Neural cell (in vitro differentiated cells): Measurements from ENCODE around the gene ELN. TPM values are rescaled to one million over a fixed set of nuclear protein-coding genes. Genes with fewer than 3 reads are reported as not detected.
A peak's percentile ranks its signal among the peaks of the same experiment; 100 is the strongest.

Source experiments
- H2AFZ ChIP-seq: fragments of 200-600, 300-800 bp; sonication (generic), shearing (Covaris generic); 2 replicates; pipeline ENCODE4 v1.6.0; 2014; ENCODE audit warnings: low read depth, mild to moderate bottlenecking, antibody characterized with exemption, low read length, moderate library complexity
- H3F3A ChIP-seq: fragments of 200-600 bp; shearing (Covaris generic); 2 replicates; pipeline ENCODE4 v1.6.1; 2016; ENCODE audit warnings: mild to moderate bottlenecking, moderate library complexity, mixed read lengths, antibody characterized with exemption, low read length; ENCODE audit not compliant: insufficient read depth, poor library complexity, severe bottlenecking
- H3K27ac ChIP-seq: fragments of 200-600, 300-800 bp; sonication (generic), shearing (Covaris generic); 2 replicates; pipeline ENCODE4 v1.5.1; 2014; ENCODE audit warnings: mild to moderate bottlenecking, low read length, moderate library complexity
- H3K27me3 ChIP-seq: fragments of 300-800, 200-600 bp; sonication (generic), shearing (Covaris generic); 2 replicates; pipeline ENCODE4 v1.6.0; 2014; ENCODE audit warnings: mild to moderate bottlenecking, low read depth, low read length, moderate library complexity; ENCODE audit not compliant: insufficient read depth
- H3K36me3 ChIP-seq: fragments of 300-800, 200-600 bp; sonication (generic), shearing (Covaris generic); 2 replicates; pipeline ENCODE4 v1.5.1; 2014; ENCODE audit warnings: mild to moderate bottlenecking, antibody characterized with exemption, low read length, moderate library complexity; ENCODE audit not compliant: insufficient read depth
- H3K4me2 ChIP-seq: fragments of 300-800, 200-600 bp; sonication (generic), shearing (Covaris generic); 2 replicates; pipeline ENCODE4 v1.6.0; 2014; ENCODE audit warnings: mild to moderate bottlenecking, low read length
- H3K4me3 ChIP-seq: fragments of 300-800, 200-600 bp; sonication (generic), shearing (Covaris generic); 2 replicates; pipeline ENCODE4 v1.5.1; 2014; ENCODE audit warnings: mild to moderate bottlenecking, low read length, moderate library complexity
- H3K79me2 ChIP-seq: fragments of 200-600 bp; shearing (Covaris generic); replicated peaks from 2 replicates; pipeline ENCODE4 v1.6.0; 2014; ENCODE audit warnings: mild to moderate bottlenecking, low read length, moderate library complexity; ENCODE audit not compliant: insufficient read depth
- H3K9ac ChIP-seq: fragments of 300-800, 200-600 bp; sonication (generic), shearing (Covaris generic); 2 replicates; pipeline ENCODE4 v1.6.1; 2016; ENCODE audit warnings: mild to moderate bottlenecking, low read length, mixed read lengths
- H3K9me2 ChIP-seq: fragments of 200-600 bp; shearing (Covaris generic); 2 replicates; pipeline ENCODE4 v1.6.1; 2016; ENCODE audit warnings: mild to moderate bottlenecking, low read length, mixed read lengths; ENCODE audit not compliant: insufficient read depth
- H3K9me3 ChIP-seq: fragments of 200-600, 300-800 bp; sonication (generic), shearing (Covaris generic); 2 replicates; pipeline ENCODE4 v1.6.1; 2016; ENCODE audit warnings: mild to moderate bottlenecking, mixed run types, low read length, moderate library complexity, mixed read lengths
- H4K20me1 ChIP-seq: fragments of 200-600 bp; shearing (Covaris generic); 2 replicates; pipeline ENCODE4 v1.6.1; 2016; ENCODE audit warnings: mild to moderate bottlenecking, mixed run types; ENCODE audit not compliant: insufficient read depth
- CTCF ChIP-seq: fragments of 450-650 bp; IDR thresholded peaks from 2 replicates; pipeline ENCODE4 v1.5.1; 2014; ENCODE audit warnings: antibody characterized with exemption, mild to moderate bottlenecking, moderate library complexity; ENCODE audit not compliant: poor library complexity, severe bottlenecking
- EP300 ChIP-seq: fragments of 450-650 bp; conservative IDR thresholded peaks from 2 replicates; pipeline ENCODE4 v1.6.1; 2014; ENCODE audit warnings: antibody characterized with exemption, mild to moderate bottlenecking, moderate library complexity; ENCODE audit not compliant: poor library complexity, severe bottlenecking
- EZH2 ChIP-seq: fragments of 200-600, 300-800 bp; shearing (Covaris generic), sonication (generic); IDR thresholded peaks from 2 replicates; pipeline ENCODE4 v1.6.1; 2014; ENCODE audit warnings: antibody characterized with exemption, low read length, borderline replicate concordance, mild to moderate bottlenecking; ENCODE audit not compliant: insufficient read depth, poor library complexity, severe bottlenecking
- MXI1 ChIP-seq: fragments of 450-650 bp; conservative IDR thresholded peaks from 2 replicates; pipeline ENCODE4 v1.6.1; 2014; ENCODE audit warnings: antibody characterized with exemption, mild to moderate bottlenecking; ENCODE audit not compliant: poor library complexity, severe bottlenecking
- POLR2AphosphoS5 ChIP-seq: IDR thresholded peaks from 2 replicates; pipeline ENCODE4 v1.6.1; 2012
- RAD21 ChIP-seq: fragments of 450-650 bp; conservative IDR thresholded peaks from 2 replicates; pipeline ENCODE4 v1.6.1; 2014; ENCODE audit warnings: antibody characterized with exemption, mild to moderate bottlenecking, moderate library complexity
- SMC3 ChIP-seq: fragments of 450-650 bp; conservative IDR thresholded peaks from 2 replicates; pipeline ENCODE4 v1.6.1; 2014; ENCODE audit warnings: antibody characterized with exemption, mild to moderate bottlenecking, moderate library complexity; ENCODE audit not compliant: poor library complexity
- TAF1 ChIP-seq: IDR thresholded peaks from 2 replicates; pipeline ENCODE4 v1.6.1; 2012; ENCODE audit warnings: low read depth
- polyA plus RNA-seq: library from polyadenylated mRNA; depleted of rRNA; stranded (reverse); fragments of >200 nt; gene quantifications from 2 replicates; pipeline ENCODE4 v1.2.3, GENCODE V29; 2014
- TF ChIP-seq, protein P1 (sequence below): IDR thresholded peaks from 2 replicates; pipeline ENCODE4 v1.6.1; 2012; ENCODE audit warnings: borderline replicate concordance

The ELN gene
- polyA plus RNA-seq, 1 donor from 2014 or later: not detected

DNA sequence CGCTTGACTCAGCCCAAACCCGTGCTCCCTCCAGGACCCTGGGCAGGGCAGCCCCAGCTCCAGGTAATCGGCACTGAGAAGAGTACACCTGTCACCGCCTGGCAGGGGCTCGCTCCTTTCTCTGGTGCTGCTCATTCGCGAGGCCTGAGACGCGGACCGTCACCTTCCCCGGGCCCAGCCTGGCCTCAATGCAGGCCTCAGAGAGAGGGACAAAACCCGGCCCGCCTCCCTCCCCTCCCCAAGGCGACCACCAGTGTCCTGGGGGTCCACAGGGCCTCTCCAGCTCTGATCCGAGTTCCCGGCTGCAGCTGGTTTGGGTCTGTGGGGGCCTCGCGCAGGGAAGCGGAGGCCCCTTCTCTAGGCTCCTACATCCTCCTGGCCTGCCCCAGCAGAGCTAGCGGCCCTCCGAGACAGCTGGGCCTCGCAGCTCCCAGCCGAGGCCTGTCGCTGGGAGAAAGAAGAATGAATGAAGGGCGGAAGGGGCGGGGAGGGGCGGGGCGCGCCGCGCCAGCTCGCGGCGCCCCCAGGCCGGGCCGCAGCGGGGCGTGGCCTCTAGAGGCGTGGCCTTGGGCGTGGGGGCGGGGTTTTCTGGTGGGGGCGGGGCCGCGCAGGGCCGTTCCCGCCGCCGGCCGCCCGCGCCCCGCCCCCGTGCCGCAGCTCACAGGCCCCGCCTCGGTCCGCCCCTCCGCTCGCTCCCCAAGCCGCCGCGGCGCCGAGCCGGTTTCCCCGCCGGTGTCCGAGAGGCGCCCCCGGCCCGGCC, 55.3 kb downstream of the ELN start, which contains the start of gene LIMK1:
Gene LIMK1, plus strand, starts transcription at position 688 of the 760 bp plus-strand sequence. CDS start 187 bp downstream, outside the sequence.
- no peaks in the 10 kb centered on the region for H3K9me3 ChIP-seq
- H3K9ac ChIP-seq: peak within 1 kb of the TSS; percentile 96
- no peaks in the 10 kb centered on the region for H3K27me3 ChIP-seq
- H3K36me3 ChIP-seq: no peaks in the 10 kb centered on the region
- no peaks in the 10 kb centered on the region for H3K9me2 ChIP-seq
- peak; percentile 44 for TF ChIP-seq RAD21
- peak; percentile 66 for TF ChIP-seq EP300
- TF ChIP-seq SMC3: peak; percentile 42
- TF ChIP-seq EZH2: no peak
- peak; percentile 35 for TF ChIP-seq MXI1
- no peak for TF ChIP-seq CTCF
- peak; percentile 95 for TF ChIP-seq POLR2AphosphoS5
- TF ChIP-seq, protein P1, sequence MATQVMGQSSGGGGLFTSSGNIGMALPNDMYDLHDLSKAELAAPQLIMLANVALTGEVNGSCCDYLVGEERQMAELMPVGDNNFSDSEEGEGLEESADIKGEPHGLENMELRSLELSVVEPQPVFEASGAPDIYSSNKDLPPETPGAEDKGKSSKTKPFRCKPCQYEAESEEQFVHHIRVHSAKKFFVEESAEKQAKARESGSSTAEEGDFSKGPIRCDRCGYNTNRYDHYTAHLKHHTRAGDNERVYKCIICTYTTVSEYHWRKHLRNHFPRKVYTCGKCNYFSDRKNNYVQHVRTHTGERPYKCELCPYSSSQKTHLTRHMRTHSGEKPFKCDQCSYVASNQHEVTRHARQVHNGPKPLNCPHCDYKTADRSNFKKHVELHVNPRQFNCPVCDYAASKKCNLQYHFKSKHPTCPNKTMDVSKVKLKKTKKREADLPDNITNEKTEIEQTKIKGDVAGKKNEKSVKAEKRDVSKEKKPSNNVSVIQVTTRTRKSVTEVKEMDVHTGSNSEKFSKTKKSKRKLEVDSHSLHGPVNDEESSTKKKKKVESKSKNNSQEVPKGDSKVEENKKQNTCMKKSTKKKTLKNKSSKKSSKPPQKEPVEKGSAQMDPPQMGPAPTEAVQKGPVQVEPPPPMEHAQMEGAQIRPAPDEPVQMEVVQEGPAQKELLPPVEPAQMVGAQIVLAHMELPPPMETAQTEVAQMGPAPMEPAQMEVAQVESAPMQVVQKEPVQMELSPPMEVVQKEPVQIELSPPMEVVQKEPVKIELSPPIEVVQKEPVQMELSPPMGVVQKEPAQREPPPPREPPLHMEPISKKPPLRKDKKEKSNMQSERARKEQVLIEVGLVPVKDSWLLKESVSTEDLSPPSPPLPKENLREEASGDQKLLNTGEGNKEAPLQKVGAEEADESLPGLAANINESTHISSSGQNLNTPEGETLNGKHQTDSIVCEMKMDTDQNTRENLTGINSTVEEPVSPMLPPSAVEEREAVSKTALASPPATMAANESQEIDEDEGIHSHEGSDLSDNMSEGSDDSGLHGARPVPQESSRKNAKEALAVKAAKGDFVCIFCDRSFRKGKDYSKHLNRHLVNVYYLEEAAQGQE: peak; percentile 92
- TF ChIP-seq TAF1: peak; percentile 76
- H3F3A ChIP-seq: no peaks in the 10 kb centered on the region
- H3K4me3 ChIP-seq: peak within 1 kb of the TSS; percentile 85
- H3K27ac ChIP-seq: peak within 1 kb of the TSS; percentile 89
- peaks cover 23% of the 10 kb centered on the region for H3K79me2 ChIP-seq
- H4K20me1 ChIP-seq: no peaks in the 10 kb centered on the region
- H3K4me2 ChIP-seq: peak within 1 kb of the TSS; percentile 92
- H2AFZ ChIP-seq: peak within 1 kb of the TSS; percentile 94

DNA sequence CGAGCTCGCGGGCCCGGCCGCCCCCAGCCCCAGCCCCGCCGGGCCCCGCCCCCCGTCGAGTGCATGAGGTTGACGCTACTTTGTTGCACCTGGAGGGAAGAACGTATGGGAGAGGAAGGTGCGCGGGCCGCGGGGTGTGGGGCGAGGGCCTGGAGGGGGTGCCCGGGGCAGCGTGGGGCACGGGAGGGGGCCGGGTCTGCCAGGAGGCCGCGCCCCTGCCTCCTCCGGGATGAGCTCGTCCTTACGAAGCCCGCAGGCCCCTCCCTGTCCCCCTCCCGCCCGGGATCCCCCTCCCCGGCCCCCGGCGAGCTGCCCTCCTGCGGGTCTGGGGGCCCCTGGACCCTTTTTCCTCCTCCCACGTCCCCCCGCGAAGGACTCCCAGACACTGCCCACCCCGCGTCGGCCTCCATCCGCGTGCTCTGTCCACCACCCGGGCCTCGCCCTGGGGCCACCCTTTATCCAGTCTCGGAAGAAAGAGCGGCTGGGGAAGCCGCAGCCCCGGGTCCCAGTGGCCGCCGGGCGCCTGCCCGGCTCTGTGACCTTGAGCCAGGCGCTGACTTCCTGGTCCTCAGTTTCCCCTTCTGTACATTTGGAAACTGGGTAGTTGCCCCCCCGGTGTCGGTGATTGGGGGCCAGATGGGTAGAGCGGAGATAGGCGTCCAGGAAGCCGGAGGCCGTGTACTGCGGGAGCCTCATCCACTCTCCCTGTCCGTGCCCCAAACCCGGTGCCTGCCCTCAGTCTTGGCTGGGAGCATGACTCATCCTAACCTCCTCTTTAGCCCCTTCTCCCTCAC, 56.2 kb downstream of the ELN start:
- H3K79me2 ChIP-seq: peaks cover 23% of the 10 kb centered on the region
- peak overlapping the region; percentile 87 for H3K9ac ChIP-seq
- H3K36me3 ChIP-seq: no peaks in the 10 kb centered on the region
- peak overlapping the region; percentile 92 for H3K4me2 ChIP-seq
- peak overlapping the region; percentile 24 for H3K27ac ChIP-seq
- no peaks in the 10 kb centered on the region for H3K27me3 ChIP-seq
- TF ChIP-seq TAF1 (no peak), POLR2AphosphoS5 (no peak), CTCF (no peak), EZH2 (no peak), RAD21 (no peak), MXI1 (peak; percentile 35), EP300 (no peak)
- TF ChIP-seq, protein P1: peak; percentile 51
- peak overlapping the region; percentile 80 for H2AFZ ChIP-seq
- no peaks in the 10 kb centered on the region for H3F3A ChIP-seq
- no peaks in the 10 kb centered on the region for H4K20me1 ChIP-seq
- H3K4me3 ChIP-seq: peak overlapping the region; percentile 85
- H3K9me3 ChIP-seq: no peaks in the 10 kb centered on the region
- H3K9me2 ChIP-seq: no peaks in the 10 kb centered on the region
